ENCODE measurements around the gene KRT82.
"Not testable (repeated sequence)": the region's sequence is repeated elsewhere in the genome, so short reads cannot be mapped to it uniquely, and the experiment has no call there.

KRT82 gene

DNA sequence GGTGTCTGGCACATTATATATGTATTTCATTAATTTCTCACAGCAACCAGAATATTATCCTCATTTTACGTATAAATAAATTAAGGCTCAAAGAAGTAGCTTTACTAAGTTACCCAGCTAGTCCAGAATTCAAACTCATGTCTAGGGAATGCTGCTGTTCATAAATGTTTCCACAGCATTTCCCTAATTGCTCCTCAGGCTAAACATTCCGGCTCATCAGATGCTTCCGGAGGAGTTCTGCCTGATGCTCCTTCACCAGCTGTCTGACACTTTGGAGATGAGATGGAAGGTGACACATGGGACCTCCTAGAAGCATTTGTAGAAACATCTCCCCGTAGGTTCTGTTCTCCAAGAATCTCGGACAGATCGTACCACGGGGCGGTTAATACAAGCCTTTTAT, 51.0 kb downstream of the KRT82 start:
- in situ Hi-C loops (cut with HindIII; ENCODE audit: low pct_ligation_motif_present, low pct_unique_long_range_greater_than_20kb, low sequenced_read_pairs): loop anchor here (25.0 kb wide), 1 partner anchor 632 kb away; no protein-coding TSS in a partner anchor
- no peak for DNase-seq

DNA sequence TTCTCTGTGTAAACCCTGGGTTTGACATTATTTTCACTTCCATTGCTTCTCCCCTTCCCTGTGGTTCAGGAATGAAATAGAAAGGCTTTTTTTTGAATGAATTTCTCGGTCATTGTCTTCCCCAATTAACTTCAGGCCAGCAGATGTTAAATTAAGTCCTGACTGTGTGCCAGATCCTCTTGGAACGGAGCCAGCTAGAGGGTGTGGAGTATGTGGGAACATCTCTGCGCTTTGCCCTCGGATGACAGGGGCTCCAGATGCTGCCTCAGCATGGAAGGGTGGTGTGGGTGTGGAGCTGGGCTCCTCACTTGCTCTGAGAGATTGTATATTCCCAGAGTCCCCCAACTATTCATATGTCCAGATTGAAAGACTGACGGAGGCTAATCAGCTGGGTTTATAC, 51.9 kb downstream of the KRT82 start:
- in situ Hi-C loops (cut with HindIII; ENCODE audit: low pct_ligation_motif_present, low pct_unique_long_range_greater_than_20kb, low sequenced_read_pairs): loop anchor here (25.0 kb wide), 1 partner anchor 633 kb away; no protein-coding TSS in a partner anchor
- no peak for DNase-seq

DNA sequence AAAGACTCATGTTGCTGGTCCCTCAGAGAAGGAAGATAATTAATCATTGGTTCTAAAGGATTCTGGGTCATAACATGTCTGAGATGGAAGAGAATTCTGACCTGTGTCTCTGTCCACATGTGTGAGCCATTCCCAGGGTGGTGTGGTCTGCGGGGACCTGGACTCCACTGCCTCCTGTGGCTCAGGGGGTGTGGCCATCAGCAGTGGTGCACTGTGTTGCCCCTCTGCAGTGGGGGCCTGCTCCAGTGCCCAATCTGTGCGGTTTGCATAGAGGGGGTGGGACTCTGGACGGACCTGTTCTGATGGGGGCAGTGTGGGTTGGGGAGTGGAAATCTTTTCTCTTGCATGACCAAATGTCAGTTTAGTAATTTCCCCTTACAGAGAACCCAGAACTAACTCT, 52.4 kb downstream of the KRT82 start:
- DNase-seq: no peak
- in situ Hi-C loops (cut with HindIII; ENCODE audit: low pct_ligation_motif_present, low pct_unique_long_range_greater_than_20kb, low sequenced_read_pairs): loop anchor here (25.0 kb wide), 1 partner anchor 634 kb away; no protein-coding TSS in a partner anchor

DNA sequence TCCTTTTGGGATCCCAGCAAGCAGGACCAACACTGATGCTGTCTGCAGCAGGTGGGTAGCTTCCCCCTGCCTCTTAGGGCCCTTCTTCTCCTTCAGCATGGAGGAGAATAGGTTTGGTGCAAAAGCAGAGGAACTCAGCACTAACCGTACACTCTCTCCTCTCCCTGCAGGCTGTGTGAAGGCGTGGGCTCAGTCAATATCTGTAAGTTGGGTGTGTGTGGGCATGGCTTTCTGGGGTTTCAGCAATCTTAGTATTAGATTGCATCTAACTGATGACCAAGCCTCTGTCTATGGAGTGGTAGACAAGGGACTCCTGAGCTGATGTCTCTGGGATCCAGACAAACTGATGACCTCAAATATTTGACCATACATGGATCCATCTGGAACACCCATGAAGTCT, 53.2 kb downstream of the KRT82 start:
- DNase-seq: no peak
- in situ Hi-C loops (cut with HindIII; ENCODE audit: low pct_ligation_motif_present, low pct_unique_long_range_greater_than_20kb, low sequenced_read_pairs): loop anchor here (25.0 kb wide), 1 partner anchor 634 kb away; no protein-coding TSS in a partner anchor

DNA sequence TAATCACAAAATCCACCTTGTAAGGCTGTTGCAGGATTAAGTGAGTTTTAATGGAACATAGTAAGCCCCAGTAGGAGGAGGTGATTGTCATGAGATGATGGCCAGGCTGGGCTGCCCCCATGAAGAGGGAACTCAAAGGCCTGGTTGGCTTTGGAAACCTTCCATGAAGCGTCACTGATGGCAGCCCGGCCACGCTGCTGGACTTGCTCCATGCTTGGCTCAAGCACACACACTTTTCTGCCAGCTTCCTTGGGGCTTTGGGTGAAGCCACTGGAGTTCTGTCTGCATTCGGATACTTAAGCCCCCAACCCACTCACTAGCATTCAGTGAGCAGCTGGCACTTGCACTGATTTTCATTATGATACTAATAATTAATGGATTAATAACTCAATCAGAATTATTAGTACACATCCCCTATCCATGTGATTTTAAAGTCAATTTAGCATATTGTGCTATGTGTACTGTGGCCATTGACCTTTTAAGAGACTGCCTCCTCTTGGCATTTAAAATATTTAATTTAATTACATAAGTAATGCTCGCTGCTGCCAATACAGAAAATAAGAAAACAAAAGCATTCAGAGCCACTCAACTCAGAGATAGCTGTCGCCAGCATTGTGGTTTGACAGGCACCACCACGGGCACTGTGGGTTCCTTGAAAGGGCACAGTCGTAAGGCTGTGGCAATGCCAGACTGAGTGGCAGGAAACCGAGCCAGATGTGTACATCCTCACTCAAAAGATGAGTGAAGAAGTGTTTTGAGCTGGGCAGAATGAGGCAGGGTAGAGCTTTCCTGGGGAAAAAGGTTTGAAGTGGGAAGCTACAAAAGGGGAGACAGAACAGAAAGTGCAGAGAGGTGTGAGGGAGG, 54.7 kb downstream of the KRT82 start:
- in situ Hi-C loops (cut with HindIII; ENCODE audit: low pct_ligation_motif_present, low pct_unique_long_range_greater_than_20kb, low sequenced_read_pairs): loop anchor here (25.0 kb wide), 1 partner anchor 636 kb away; no protein-coding TSS in a partner anchor
- no peak for DNase-seq

DNA sequence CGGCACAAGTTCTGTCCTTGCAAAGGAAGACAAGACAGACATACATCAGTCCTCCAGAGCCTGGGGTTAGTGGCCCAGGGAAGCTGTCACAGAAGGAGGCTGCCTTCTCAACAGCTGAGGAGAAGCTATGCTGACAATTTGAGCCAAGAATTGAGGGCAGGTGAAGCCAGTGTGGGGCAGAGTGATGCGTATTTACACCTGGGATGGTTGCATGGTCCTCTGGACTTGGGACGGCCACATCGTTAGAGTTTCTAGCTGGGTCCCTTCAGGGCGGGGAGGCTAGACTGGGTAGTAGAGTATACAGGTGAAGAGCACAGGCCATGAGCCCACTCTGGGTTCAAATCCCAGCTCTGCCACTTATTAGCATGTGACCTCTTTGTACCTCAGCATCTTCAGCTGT, 55.3 kb downstream of the KRT82 start:
- in situ Hi-C loops (cut with HindIII; ENCODE audit: low pct_ligation_motif_present, low pct_unique_long_range_greater_than_20kb, low sequenced_read_pairs): loop anchor here (25.0 kb wide), 1 partner anchor 637 kb away; no protein-coding TSS in a partner anchor
- no peak for DNase-seq

DNA sequence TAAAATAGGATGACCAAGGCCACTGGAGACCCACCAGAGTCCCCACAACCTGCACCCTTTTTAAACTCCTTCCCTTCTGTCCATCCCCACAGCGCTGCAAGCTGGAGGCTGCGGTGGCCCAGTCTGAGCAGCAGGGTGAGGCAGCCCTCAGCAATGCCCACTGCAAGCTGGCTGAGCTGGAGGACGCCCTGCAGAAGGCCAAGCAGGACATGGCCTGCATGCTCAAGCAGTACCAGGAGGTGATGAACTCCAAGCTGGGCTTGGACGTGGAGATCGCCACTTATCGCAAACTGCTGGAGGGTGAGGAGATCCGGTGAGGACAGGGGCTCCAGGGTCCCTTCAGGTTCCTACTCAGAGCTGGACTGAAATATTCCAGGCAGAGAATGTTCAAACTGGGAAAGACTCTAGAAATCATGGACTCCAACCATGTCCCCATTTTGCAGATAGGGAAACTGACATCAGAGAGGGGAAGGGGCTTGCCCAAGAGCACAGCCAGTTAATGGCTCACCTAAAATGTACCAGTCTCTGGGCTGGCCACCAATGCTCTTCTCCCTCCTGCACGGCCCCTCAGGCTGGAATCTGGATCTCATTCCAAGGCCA, 56.0 kb downstream of the KRT82 start:
- no peak for DNase-seq
- in situ Hi-C loops (cut with HindIII; ENCODE audit: low pct_ligation_motif_present, low pct_unique_long_range_greater_than_20kb, low sequenced_read_pairs): loop anchor here (25.0 kb wide), 1 partner anchor 637 kb away; no protein-coding TSS in a partner anchor

DNA sequence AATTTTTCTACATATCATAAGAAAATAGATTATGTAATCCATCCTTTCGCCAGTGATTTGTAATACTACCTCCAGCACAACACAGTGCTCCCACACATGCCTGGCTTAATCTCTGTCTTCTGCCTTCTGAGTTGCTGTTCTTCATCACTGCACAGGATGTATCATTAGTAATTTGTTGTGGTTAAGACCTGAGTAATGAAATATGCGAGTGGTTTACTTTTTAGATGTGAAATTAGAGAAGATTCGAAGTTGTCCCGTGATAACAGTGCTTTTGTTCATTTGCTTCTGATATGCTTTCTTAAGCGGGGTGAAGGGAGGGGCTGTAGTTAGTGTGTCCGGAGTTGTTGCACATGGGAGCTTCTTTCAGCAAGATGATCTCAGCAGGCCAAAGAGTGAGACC, 56.9 kb downstream of the KRT82 start:
- no peak for DNase-seq
- in situ Hi-C loops (cut with HindIII; ENCODE audit: low pct_ligation_motif_present, low pct_unique_long_range_greater_than_20kb, low sequenced_read_pairs): no loop called here

DNA sequence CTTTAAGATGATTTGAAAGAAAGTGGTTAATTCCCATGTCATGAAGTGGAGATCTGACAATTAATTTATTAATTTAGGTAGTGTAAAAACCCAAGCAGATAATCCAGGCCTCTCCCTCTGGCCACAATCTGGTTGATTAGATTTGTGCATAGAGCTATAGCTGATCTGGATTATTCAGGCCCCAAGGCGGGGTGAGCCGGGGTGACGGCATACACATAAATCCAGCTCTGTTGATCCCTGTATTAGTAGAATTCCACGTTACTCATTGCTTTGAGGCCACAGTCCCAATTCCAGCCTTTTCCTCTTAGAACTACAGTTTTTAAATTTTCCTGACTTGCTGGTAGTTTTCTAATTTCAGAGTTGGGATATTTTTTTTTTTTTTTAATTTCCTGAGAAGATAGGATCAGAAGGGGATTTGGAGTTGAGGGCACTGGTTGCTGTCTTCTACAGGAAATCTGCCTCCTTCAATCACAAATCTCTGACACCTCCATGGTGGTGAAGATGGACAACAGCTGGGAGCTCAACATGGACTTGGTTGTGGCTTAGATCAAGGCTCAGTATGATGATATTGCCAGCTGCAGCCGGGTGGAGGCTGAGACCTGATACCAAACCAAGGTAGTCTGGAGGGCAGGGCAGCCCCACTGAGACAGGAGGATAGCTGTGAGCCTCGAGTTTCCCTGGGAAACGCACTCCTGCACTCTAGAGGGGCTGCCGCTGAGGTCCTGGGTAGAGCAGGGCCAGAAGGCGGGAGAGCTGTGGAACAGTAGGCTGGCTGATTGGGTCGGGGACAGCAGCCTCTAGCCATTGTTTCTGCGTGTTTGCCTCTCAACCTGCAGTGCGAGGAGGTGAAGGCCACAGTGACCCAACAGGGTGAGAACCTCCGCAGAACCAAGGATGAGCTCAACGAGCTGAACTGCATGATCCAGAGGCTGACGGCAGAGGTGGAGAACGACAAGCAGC, 58.3 kb downstream of the KRT82 start:
- no peak for DNase-seq
- in situ Hi-C loops (cut with HindIII; ENCODE audit: low pct_ligation_motif_present, low pct_unique_long_range_greater_than_20kb, low sequenced_read_pairs): no loop called here

DNA sequence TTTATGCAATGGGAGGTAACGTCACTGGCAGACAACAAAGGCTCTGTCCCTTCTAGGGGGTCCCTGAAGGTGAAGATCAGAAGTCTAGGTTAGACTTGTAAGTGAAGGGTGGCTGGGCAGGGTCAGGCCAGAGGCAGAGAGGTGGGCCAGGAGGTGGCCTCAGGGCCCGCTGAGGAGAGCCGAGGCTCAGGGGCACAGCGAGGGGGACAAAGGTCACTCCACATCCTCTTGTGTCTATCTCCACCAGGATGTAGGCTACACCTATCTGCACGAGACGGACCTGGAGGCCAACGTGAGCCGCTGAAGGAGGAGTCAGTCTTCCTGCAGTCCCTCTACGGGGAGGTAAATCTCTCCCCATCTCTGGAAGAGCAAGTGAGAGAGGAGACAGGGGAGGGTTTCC, 59.1 kb downstream of the KRT82 start:
- in situ Hi-C loops (cut with HindIII; ENCODE audit: low pct_ligation_motif_present, low pct_unique_long_range_greater_than_20kb, low sequenced_read_pairs): no loop called here
- no peak for DNase-seq

DNA sequence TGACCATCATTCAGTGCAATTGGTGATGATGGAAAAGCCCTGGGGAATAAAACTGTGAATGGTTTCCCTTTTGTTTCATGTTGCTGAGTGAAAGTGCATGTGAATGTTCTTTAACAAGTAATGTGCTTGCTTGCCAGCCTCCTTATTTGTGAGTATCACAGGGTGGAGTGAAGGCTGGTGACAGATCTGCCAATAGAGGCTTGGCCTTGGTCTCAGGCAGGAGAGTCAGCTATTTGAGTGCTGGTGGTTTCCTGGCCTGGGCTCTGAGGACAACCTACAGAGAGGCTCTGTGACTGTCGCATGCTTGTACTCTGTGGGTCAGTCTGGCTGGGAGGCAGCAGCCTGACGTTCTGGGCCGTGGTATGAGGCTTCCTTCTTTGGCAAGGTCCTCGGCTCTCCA, 59.5 kb downstream of the KRT82 start:
- DNase-seq: no peak
- in situ Hi-C loops (cut with HindIII; ENCODE audit: low pct_ligation_motif_present, low pct_unique_long_range_greater_than_20kb, low sequenced_read_pairs): no loop called here

DNA sequence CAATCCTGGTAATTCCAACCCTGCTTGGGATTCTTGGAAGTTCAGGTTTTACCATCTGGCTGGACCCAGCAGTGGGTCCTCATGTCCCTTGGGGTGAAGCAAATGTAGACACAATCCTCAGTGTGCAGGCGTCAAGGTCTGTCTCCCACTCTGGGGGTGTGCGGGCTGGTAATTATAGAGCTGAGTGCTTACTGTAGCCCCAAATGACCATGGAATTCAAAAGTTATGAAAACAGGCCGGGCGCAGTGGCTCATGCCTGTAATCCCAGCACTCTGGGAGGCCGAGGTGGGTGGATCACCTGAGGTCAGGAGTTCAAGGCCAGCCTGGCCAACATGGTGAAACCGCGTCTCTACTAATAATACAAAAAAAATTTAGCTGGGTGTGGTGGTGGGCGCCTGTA, 61.1 kb downstream of the KRT82 start:
- in situ Hi-C loops (cut with HindIII; ENCODE audit: low pct_ligation_motif_present, low pct_unique_long_range_greater_than_20kb, low sequenced_read_pairs): not testable (repeated sequence)

DNA sequence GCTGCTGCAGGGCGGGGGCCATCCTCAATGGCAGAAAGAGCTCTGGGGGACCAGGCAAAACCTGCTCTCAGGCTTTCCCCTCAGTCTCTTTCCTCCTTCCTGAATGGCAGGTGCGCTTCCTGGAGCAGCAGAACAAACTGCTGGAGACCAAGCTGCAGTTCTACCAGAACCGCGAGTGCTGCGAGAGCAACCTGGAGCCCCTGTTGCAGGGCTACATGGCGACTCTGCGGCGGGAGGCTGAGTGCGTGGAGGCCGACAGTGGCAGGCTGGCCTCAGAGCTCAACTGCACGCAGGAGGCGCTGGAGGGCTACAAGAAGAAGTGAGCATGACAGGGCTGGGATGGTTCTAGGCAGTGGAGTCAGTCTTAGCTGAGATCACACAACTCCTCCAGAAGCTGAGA, 62.0 kb downstream of the KRT82 start:
- no peak for DNase-seq
- in situ Hi-C loops (cut with HindIII; ENCODE audit: low pct_ligation_motif_present, low pct_unique_long_range_greater_than_20kb, low sequenced_read_pairs): no loop called here

More for the DNA sequence above, 61.1 kb downstream of the KRT82 start:
- DNase-seq: not testable (repeated sequence)

Measured in ACHN (cell line).